Skin epidermis (tissue), 12 donors: ENCODE data around the gene RNF168.
"Not testable (repeated sequence)": the region's sequence is repeated elsewhere in the genome, so short reads cannot be mapped to it uniquely, and the experiment has no call there.

Source experiments
- H3K27ac ChIP-seq, 21 experiments: fragments of 200-600 bp; sonication (generic) in 11 of 21; one replicate each; pipeline ENCODE4 v1.5.0; 2020; ENCODE audit warnings: mild to moderate bottlenecking in 3 of 21, inconsistent platforms in 2 of 21, moderate library complexity in 2 of 21
- H3K4me3 ChIP-seq, 7 experiments: fragments of 200-600 bp; sonication (generic) in 2 of 7; one replicate each; pipeline ENCODE4 v1.5.0; 2020; ENCODE audit warnings: inconsistent platforms in 2 of 7, mild to moderate bottlenecking in 2 of 7, moderate library complexity in 1 of 7

Gene RNF168

GRCh38 chr3:196517162-196517800 lies 13.7 kb upstream of the RNF168 start:
- Histone ChIP-seq H3K4me3 (no peak overlapping the region), H3K27ac (peak overlapping the region in 1 of 21 experiments; percentile 49)

GRCh38 chr3:196514913-196515621 lies 11.5 kb upstream of the RNF168 start, which contains the start of gene SMCO1:
TSS of gene SMCO1 (minus strand) at chr3:196515346. CDS start at chr3:196515209, 137 bp downstream.
- Histone ChIP-seq H3K4me3 (no peak within 1 kb of the TSS), H3K27ac (no peak within 1 kb of the TSS)

- Histone ChIP-seq H3K27ac (no peak overlapping the region), H3K4me3 (no peak overlapping the region)
Measured at GRCh38 chr3:196514350-196514716, 10.8 kb upstream of the RNF168 start.

- Histone ChIP-seq H3K27ac (no peak overlapping the region), H3K4me3 (no peak overlapping the region)
Measured at GRCh38 chr3:196513697-196514349, 10.3 kb upstream of the RNF168 start.

- peak overlapping the region in 15 of 21 experiments; percentile 10 to 74 (median 49) for H3K27ac ChIP-seq
Measured at GRCh38 chr3:196511646-196512425, 8.3 kb upstream of the RNF168 start.

GRCh38 chr3:196511108-196511507 lies 7.5 kb upstream of the RNF168 start:
- H3K4me3 ChIP-seq: not testable (repeated sequence)
- H3K27ac ChIP-seq: peak overlapping the region in 7 of 21 experiments; percentile 14 to 74 (median 25)

More at GRCh38 chr3:196511646-196512425, 8.3 kb upstream of the RNF168 start:
- not testable (repeated sequence) for H3K4me3 ChIP-seq

- H3K4me3 ChIP-seq: no peak overlapping the region
- H3K27ac ChIP-seq: no peak overlapping the region
Measured at GRCh38 chr3:196506687-196507086, 3.1 kb upstream of the RNF168 start.

GRCh38 chr3:196504556-196504955 lies 988 bp upstream of the RNF168 start:
- no peak overlapping the region for H3K4me3 ChIP-seq
- H3K27ac ChIP-seq: peak overlapping the region in 8 of 21 experiments; percentile 82 to 97 (median 92)

GRCh38 chr3:196504077-196504398 lies 470 bp upstream of the RNF168 start:
- H3K27ac ChIP-seq: peak overlapping the region in 20 of 21 experiments; percentile 79 to 97 (median 92)
- H3K4me3 ChIP-seq: peak overlapping the region; percentile 64 to 98 (median 87)

GRCh38 chr3:196502775-196503195 lies 783 bp downstream of the RNF168 start:
- Histone ChIP-seq H3K27ac (peak overlapping the region; percentile 76 to 98 (median 93)), H3K4me3 (peak overlapping the region; percentile 64 to 98 (median 87))

- Histone ChIP-seq H3K4me3 (peak overlapping the region; percentile 64 to 98 (median 87)), H3K27ac (peak overlapping the region in 20 of 21 experiments; percentile 9 to 98 (median 92))
Measured at GRCh38 chr3:196501316-196502044, 2.1 kb downstream of the RNF168 start.

GRCh38 chr3:196499807-196500524 lies 3.6 kb downstream of the RNF168 start:
- Histone ChIP-seq H3K4me3 (peak overlapping the region; percentile 64 to 98 (median 87)), H3K27ac (peak overlapping the region in 15 of 21 experiments; percentile 1 to 97 (median 59))

GRCh38 chr3:196499061-196499460 lies 4.5 kb downstream of the RNF168 start:
- peak overlapping the region in 2 of 7 experiments; percentile 73 to 83 for H3K4me3 ChIP-seq
- H3K27ac ChIP-seq: peak overlapping the region in 7 of 21 experiments; percentile 18 to 63 (median 34)

GRCh38 chr3:196498297-196498696 lies 5.3 kb downstream of the RNF168 start:
- H3K27ac ChIP-seq: peak overlapping the region in 1 of 21 experiments; percentile 63
- no peak overlapping the region for H3K4me3 ChIP-seq

- H3K27ac ChIP-seq: no peak overlapping the region
Measured at GRCh38 chr3:196496183-196496582, 7.4 kb downstream of the RNF168 start.

GRCh38 chr3:196493292-196493691 lies 10.3 kb downstream of the RNF168 start:
- Histone ChIP-seq H3K27ac (no peak overlapping the region), H3K4me3 (no peak overlapping the region)

More at GRCh38 chr3:196496183-196496582, 7.4 kb downstream of the RNF168 start:
- no peak overlapping the region for H3K4me3 ChIP-seq

GRCh38 chr3:196492080-196492479 lies 11.5 kb downstream of the RNF168 start:
- no peak overlapping the region for H3K27ac ChIP-seq

GRCh38 chr3:196489747-196490146 lies 13.8 kb downstream of the RNF168 start:
- no peak overlapping the region for H3K27ac ChIP-seq
- no peak overlapping the region for H3K4me3 ChIP-seq

More at GRCh38 chr3:196492080-196492479, 11.5 kb downstream of the RNF168 start:
- H3K4me3 ChIP-seq: no peak overlapping the region
